Mesodermal cell (in vitro differentiated cells): ENCODE measurements around the gene DNAJB13.
"Not testable (repeated sequence)": the region's sequence is repeated elsewhere in the genome, so short reads cannot be mapped to it uniquely, and the experiment has no call there.

Experiments
- H3K27ac ChIP-seq: 2 replicates; pipeline ENCODE4 v1.7.0; 2013; ENCODE audit warnings: mild to moderate bottlenecking, low read depth, low read length, moderate library complexity; ENCODE audit not compliant: severe bottlenecking
- H3K36me3 ChIP-seq: 2 replicates; pipeline ENCODE4 v1.7.1; 2013; ENCODE audit warnings: mild to moderate bottlenecking, low read length, moderate library complexity; ENCODE audit not compliant: control insufficient read depth, insufficient read depth
- H3K4me1 ChIP-seq: one replicate; pipeline ENCODE4 v1.7.1; 2013; ENCODE audit warnings: mild to moderate bottlenecking, low read length; ENCODE audit not compliant: insufficient read depth, control insufficient read depth, poor library complexity, severe bottlenecking
- H3K4me3 ChIP-seq: 2 replicates; pipeline ENCODE4 v1.7.0; 2013; ENCODE audit warnings: low read length, control low read depth, mild to moderate bottlenecking; ENCODE audit not compliant: insufficient read depth, poor library complexity, severe bottlenecking; ENCODE audit errors: extremely low read depth
- H3K9me3 ChIP-seq: 2 replicates; pipeline ENCODE4 v1.7.1; 2013; ENCODE audit warnings: mild to moderate bottlenecking, low read length, moderate library complexity; ENCODE audit not compliant: control insufficient read depth
- WGBS, 2 experiments: methylation state at CpG; one replicate each; pipeline ENCODE4 v1.1.5; 2013; ENCODE audit warnings: missing lambda C conversion rate in 2 of 2; ENCODE audit not compliant: insufficient coverage in 2 of 2; 5-methylcytosine and 5-hydroxymethylcytosine counted together

The DNAJB13 gene

GRCh38 chr11:73932781-73933180 is 18.0 kb upstream of the DNAJB13 start:
- no peak overlapping the region for H3K4me3 ChIP-seq
- H3K9me3 ChIP-seq: no peaks in the 10 kb centered on the region
- no peak overlapping the region for H3K27ac ChIP-seq
- peaks cover 34% of the 10 kb centered on the region for H3K36me3 ChIP-seq
- H3K4me1 ChIP-seq: no peaks in the 10 kb centered on the region
- 78 to 94% methylated on average over 5 of the region's 7 CpGs for WGBS, 2 experiments

- not testable (repeated sequence) for H3K4me1 ChIP-seq, H3K4me3 ChIP-seq, H3K27ac ChIP-seq, H3K9me3 ChIP-seq
- no CpG with 5 or more reads among the region's 25 CpGs for WGBS, 2 experiments
- H3K36me3 ChIP-seq: peaks cover 11% of the 10 kb centered on the region
Observed at GRCh38 chr11:73936047-73936446, 14.8 kb upstream of the DNAJB13 start.

GRCh38 chr11:73939096-73939495 is 11.7 kb upstream of the DNAJB13 start:
- H3K4me3 ChIP-seq: no peak overlapping the region
- no peaks in the 10 kb centered on the region for H3K4me1 ChIP-seq
- H3K9me3 ChIP-seq: peaks cover 20% of the 10 kb centered on the region
- H3K27ac ChIP-seq: no peak overlapping the region
- 90 to 96% methylated on average over 4 of the region's 4 CpGs for WGBS, 2 experiments
- peaks cover under 1% of the 10 kb centered on the region for H3K36me3 ChIP-seq

- 86 to 98% methylated on average over 6 of the region's 9 CpGs for WGBS, 2 experiments
Observed at GRCh38 chr11:73940801-73941570, 9.8 kb upstream of the DNAJB13 start.

GRCh38 chr11:73942010-73942409 is 8.8 kb upstream of the DNAJB13 start:
- Histone ChIP-seq H3K9me3 (peaks cover 21% of the 10 kb centered on the region), H3K36me3 (no peaks in the 10 kb centered on the region), H3K4me1 (no peaks in the 10 kb centered on the region), H3K27ac (no peak overlapping the region), H3K4me3 (no peak overlapping the region)
- WGBS, 2 experiments: 88 to 100% methylated on average over 1 of the region's 1 CpG

More at GRCh38 chr11:73940801-73941570, 9.8 kb upstream of the DNAJB13 start:
- no peaks in the 10 kb centered on the region for H3K36me3 ChIP-seq
- no peak overlapping the region for H3K27ac ChIP-seq
- H3K4me3 ChIP-seq: no peak overlapping the region
- H3K4me1 ChIP-seq: no peaks in the 10 kb centered on the region
- H3K9me3 ChIP-seq: peaks cover 20% of the 10 kb centered on the region

GRCh38 chr11:73944085-73944484 is 6.7 kb upstream of the DNAJB13 start:
- H3K36me3 ChIP-seq: no peaks in the 10 kb centered on the region
- no peaks in the 10 kb centered on the region for H3K4me1 ChIP-seq
- H3K9me3 ChIP-seq: peaks cover 24% of the 10 kb centered on the region
- WGBS, 2 experiments: 85 to 86% methylated on average over 4 to 5 of the region's 6 CpGs
- no peak overlapping the region for H3K4me3 ChIP-seq
- no peak overlapping the region for H3K27ac ChIP-seq

GRCh38 chr11:73944901-73945300 is 5.9 kb upstream of the DNAJB13 start:
- Histone ChIP-seq H3K4me1 (no peaks in the 10 kb centered on the region), H3K27ac (no peak overlapping the region), H3K4me3 (no peak overlapping the region), H3K9me3 (peaks cover 17% of the 10 kb centered on the region), H3K36me3 (no peaks in the 10 kb centered on the region)
- 89 to 94% methylated on average over 7 to 9 of the region's 10 CpGs for WGBS, 2 experiments

GRCh38 chr11:73945396-73945795 is 5.4 kb upstream of the DNAJB13 start:
- WGBS, 2 experiments: 83% methylated on average over 4 of the region's 4 CpGs; no CpG with 5 or more reads in 1 of the 2 experiments
- Histone ChIP-seq H3K9me3 (peaks cover 17% of the 10 kb centered on the region), H3K27ac (no peak overlapping the region), H3K36me3 (no peaks in the 10 kb centered on the region), H3K4me1 (no peaks in the 10 kb centered on the region), H3K4me3 (no peak overlapping the region)

- no peaks in the 10 kb centered on the region for H3K4me1 ChIP-seq
- H3K27ac ChIP-seq: no peak overlapping the region
- H3K9me3 ChIP-seq: peaks cover 9% of the 10 kb centered on the region
- H3K4me3 ChIP-seq: no peak overlapping the region
- 89 to 93% methylated on average over 9 to 12 of the region's 13 CpGs for WGBS, 2 experiments
- H3K36me3 ChIP-seq: no peaks in the 10 kb centered on the region
Observed at GRCh38 chr11:73946798-73947458, 3.9 kb upstream of the DNAJB13 start.

- Histone ChIP-seq H3K4me3 (no peak overlapping the region), H3K36me3 (no peaks in the 10 kb centered on the region), H3K27ac (no peak overlapping the region), H3K9me3 (peaks cover 6% of the 10 kb centered on the region), H3K4me1 (no peaks in the 10 kb centered on the region)
- 91 to 94% methylated on average over 4 of the region's 4 CpGs for WGBS, 2 experiments
Observed at GRCh38 chr11:73949246-73949645, 1.6 kb upstream of the DNAJB13 start.

- no peaks in the 10 kb centered on the region for H3K36me3 ChIP-seq
- WGBS, 2 experiments: 78 to 100% methylated on average over 3 to 4 of the region's 5 CpGs
- H3K4me3 ChIP-seq: no peak overlapping the region
Observed at GRCh38 chr11:73949912-73950311, 914 bp upstream of the DNAJB13 start.

More at GRCh38 chr11:73949912-73950311, 914 bp upstream of the DNAJB13 start:
- Histone ChIP-seq H3K9me3 (peaks cover 6% of the 10 kb centered on the region), H3K27ac (no peak overlapping the region), H3K4me1 (no peaks in the 10 kb centered on the region)
